Measurements from ENCODE around the gene G0S2. TPM values are rescaled to one million over a fixed set of nuclear protein-coding genes. Genes with fewer than 3 reads are reported as not detected.

G0S2 gene
- total and polyA plus RNA-seq, 9 of the 15 experiments (the other 6 are each of a cell fraction or from before 2014, with no cell fraction given) = 0.18 to 65.6 (median 11.4) TPM

GRCh38 chr1:209673631-209674417 is 1.4 kb upstream of the G0S2 start (continued):
- TF ChIP-seq, protein P1, sequence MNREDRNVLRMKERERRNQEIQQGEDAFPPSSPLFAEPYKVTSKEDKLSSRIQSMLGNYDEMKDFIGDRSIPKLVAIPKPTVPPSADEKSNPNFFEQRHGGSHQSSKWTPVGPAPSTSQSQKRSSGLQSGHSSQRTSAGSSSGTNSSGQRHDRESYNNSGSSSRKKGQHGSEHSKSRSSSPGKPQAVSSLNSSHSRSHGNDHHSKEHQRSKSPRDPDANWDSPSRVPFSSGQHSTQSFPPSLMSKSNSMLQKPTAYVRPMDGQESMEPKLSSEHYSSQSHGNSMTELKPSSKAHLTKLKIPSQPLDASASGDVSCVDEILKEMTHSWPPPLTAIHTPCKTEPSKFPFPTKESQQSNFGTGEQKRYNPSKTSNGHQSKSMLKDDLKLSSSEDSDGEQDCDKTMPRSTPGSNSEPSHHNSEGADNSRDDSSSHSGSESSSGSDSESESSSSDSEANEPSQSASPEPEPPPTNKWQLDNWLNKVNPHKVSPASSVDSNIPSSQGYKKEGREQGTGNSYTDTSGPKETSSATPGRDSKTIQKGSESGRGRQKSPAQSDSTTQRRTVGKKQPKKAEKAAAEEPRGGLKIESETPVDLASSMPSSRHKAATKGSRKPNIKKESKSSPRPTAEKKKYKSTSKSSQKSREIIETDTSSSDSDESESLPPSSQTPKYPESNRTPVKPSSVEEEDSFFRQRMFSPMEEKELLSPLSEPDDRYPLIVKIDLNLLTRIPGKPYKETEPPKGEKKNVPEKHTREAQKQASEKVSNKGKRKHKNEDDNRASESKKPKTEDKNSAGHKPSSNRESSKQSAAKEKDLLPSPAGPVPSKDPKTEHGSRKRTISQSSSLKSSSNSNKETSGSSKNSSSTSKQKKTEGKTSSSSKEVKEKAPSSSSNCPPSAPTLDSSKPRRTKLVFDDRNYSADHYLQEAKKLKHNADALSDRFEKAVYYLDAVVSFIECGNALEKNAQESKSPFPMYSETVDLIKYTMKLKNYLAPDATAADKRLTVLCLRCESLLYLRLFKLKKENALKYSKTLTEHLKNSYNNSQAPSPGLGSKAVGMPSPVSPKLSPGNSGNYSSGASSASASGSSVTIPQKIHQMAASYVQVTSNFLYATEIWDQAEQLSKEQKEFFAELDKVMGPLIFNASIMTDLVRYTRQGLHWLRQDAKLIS (CRISPR knock-in tag; IDR thresholded peaks at IDR 0.05) = no peak
- no peak for TF ChIP-seq HEY1 (CRISPR knock-in tag; IDR thresholded peaks at IDR 0.05; ENCODE audit: borderline replicate concordance)
- no peak for TF ChIP-seq KDM2B (CRISPR knock-in tag; IDR thresholded peaks at IDR 0.05)
- TF ChIP-seq, protein P2, sequence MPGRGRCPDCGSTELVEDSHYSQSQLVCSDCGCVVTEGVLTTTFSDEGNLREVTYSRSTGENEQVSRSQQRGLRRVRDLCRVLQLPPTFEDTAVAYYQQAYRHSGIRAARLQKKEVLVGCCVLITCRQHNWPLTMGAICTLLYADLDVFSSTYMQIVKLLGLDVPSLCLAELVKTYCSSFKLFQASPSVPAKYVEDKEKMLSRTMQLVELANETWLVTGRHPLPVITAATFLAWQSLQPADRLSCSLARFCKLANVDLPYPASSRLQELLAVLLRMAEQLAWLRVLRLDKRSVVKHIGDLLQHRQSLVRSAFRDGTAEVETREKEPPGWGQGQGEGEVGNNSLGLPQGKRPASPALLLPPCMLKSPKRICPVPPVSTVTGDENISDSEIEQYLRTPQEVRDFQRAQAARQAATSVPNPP (IDR thresholded peaks at IDR 0.05; ENCODE audit: borderline replicate concordance, insufficient read depth, insufficient read length) = no peak
- no peak for TF ChIP-seq PTBP1 (IDR thresholded peaks at IDR 0.05; ENCODE audit: low read depth, low read length)
- peak; percentile 49; the same call in 1 of the 2 replicates for TF ChIP-seq ZNF212 (CRISPR knock-in tag; IDR thresholded peaks at IDR 0.05)
- TF ChIP-seq RBM22 (IDR thresholded peaks at IDR 0.05; ENCODE audit: low read depth, low read length, poor library complexity, severe bottlenecking) = no peak
- no peak; the same call in 1 of the 2 replicates for TF ChIP-seq HDAC2 (IDR thresholded peaks at IDR 0.05)
- no peak for TF ChIP-seq CBX8 (IDR thresholded peaks at IDR 0.05; ENCODE audit: borderline replicate concordance, extremely low read depth, low read depth, low read length, poor library complexity, severe bottlenecking)

Measured in K562 (cell line).